ENCODE results near the gene FARS2.

Gene FARS2

GRCh38 chr6:5514353-5514752, 253.0 kb downstream of the FARS2 start:
- no peak for DNase-seq

GRCh38 chr6:5515200-5515599, 253.9 kb downstream of the FARS2 start:
- DNase-seq, result no peak

GRCh38 chr6:5516036-5516435, 254.7 kb downstream of the FARS2 start:
- no peak for DNase-seq

GRCh38 chr6:5517796-5518195, 256.5 kb downstream of the FARS2 start:
- peak; percentile 41 for DNase-seq

- DNase-seq, result peak; percentile 11
Measured at GRCh38 chr6:5518936-5519491, 257.7 kb downstream of the FARS2 start.

GRCh38 chr6:5520796-5521195, 259.5 kb downstream of the FARS2 start:
- DNase-seq, result no peak

- DNase-seq, result no peak
Measured at GRCh38 chr6:5521322-5521721, 260.0 kb downstream of the FARS2 start.

- no peak for DNase-seq
Measured at GRCh38 chr6:5522147-5522546, 260.8 kb downstream of the FARS2 start.

- no peak for DNase-seq
Measured at GRCh38 chr6:5524110-5524509, 262.8 kb downstream of the FARS2 start.

- no peak for DNase-seq
Measured at GRCh38 chr6:5525209-5525608, 263.9 kb downstream of the FARS2 start.

GRCh38 chr6:5529015-5529414, 267.7 kb downstream of the FARS2 start:
- no peak for DNase-seq

- no peak for DNase-seq
Measured at GRCh38 chr6:5529733-5530132, 268.4 kb downstream of the FARS2 start.

GRCh38 chr6:5531161-5531560, 269.8 kb downstream of the FARS2 start:
- no peak for DNase-seq

- no peak for DNase-seq
Measured at GRCh38 chr6:5531853-5532375, 270.6 kb downstream of the FARS2 start.

- no peak for DNase-seq
Measured at GRCh38 chr6:5532941-5533340, 271.6 kb downstream of the FARS2 start.

- DNase-seq, result no peak
Measured at GRCh38 chr6:5534643-5535042, 273.3 kb downstream of the FARS2 start.

- no peak for DNase-seq
Measured at GRCh38 chr6:5536644-5537043, 275.3 kb downstream of the FARS2 start.

- DNase-seq, result no peak
Measured at GRCh38 chr6:5537132-5537531, 275.8 kb downstream of the FARS2 start.

- no peak for DNase-seq
Measured at GRCh38 chr6:5537967-5538366, 276.7 kb downstream of the FARS2 start.

GRCh38 chr6:5540370-5540769, 279.1 kb downstream of the FARS2 start:
- no peak for DNase-seq

- DNase-seq, result no peak
Measured at GRCh38 chr6:5541025-5541424, 279.7 kb downstream of the FARS2 start.

- no peak for DNase-seq
Measured at GRCh38 chr6:5541751-5542432, 280.6 kb downstream of the FARS2 start.

- no peak for DNase-seq
Measured at GRCh38 chr6:5547556-5547955, 286.2 kb downstream of the FARS2 start.

- DNase-seq, result no peak
Measured at GRCh38 chr6:5550631-5551030, 289.3 kb downstream of the FARS2 start.

- no peak for DNase-seq
Measured at GRCh38 chr6:5552243-5552642, 290.9 kb downstream of the FARS2 start.
